GM19193 (cell line): ENCODE results near the gene KRT6B.

Source experiments
- POLR2A ChIP-seq: IDR thresholded peaks from 4 replicates; pipeline ENCODE4 v1.6.1; 2011; ENCODE audit not compliant: insufficient read depth, insufficient read length; ENCODE audit errors: extremely low read depth

The KRT6B gene

GRCh38 chr12:52440821-52441319, 11.1 kb downstream of the KRT6B start:
- no peak for TF ChIP-seq POLR2A

DNA sequence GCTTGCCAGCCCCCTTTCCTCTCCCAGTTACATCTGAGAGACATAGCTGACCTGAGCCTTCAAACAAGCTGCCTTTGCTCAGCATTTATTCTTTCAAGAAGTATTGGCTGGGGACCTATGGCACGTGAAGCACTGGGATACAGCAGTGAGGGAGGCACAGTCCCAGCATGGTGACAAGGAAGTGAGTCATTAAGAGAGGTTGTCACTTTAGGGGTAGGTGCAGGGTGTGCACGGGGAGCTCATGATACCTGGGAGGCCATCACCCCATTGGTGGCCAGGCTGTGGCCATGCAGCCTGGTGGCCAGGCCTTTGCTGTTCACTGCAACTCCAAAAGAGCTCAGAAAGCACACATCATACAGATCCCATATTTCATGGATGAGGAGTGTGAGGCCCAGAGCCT, 12.1 kb downstream of the KRT6B start:
- TF ChIP-seq POLR2A, result no peak

- TF ChIP-seq POLR2A, result no peak
Observed at GRCh38 chr12:52439420-52439819, 12.5 kb downstream of the KRT6B start.

DNA sequence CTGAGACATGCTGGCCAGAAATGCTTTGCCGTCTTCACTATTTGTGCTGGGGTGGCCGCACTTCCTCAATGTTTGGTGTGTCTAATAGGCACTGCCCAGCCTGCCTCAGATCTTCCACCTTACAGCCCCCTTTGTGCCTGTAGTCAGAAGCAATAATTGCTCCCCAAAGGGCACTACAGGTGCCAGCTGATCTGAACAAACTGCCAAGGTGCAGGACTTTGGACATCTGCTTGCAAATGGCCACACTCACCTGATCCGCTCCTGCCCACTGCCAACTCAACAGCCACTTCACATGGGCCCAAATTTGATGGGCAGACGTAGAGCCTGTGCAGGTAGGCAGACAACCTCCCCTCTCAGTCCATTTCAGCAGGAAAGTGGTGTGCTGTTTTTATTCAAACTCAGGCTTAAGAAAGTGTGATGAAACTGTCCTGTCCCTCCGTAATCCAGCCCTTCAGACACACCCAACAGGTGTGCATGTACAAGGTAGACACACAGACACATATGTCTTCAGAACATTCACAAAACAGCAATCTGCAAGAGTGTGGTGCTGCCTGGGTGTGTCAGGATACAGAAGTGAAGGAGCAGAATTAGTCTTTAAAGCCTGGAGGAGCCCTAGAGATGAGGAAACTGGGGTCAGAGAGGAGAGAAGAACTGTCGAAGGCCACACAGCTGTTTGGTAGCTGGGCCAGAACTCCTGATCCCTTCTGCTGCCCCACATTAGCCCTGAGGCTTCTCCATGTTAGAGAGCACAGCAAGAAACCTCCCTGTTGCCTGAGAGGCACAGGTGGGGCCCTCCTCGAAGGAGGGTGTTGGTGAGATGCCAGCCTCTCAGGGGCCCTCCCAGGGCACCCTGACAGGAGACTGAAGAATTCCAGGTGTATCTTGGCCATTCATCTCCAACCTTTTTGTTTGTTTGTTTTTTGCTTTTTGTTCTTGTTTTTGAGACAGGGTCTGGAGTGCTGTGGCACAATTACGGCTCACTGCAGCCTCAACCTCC, 13.3 kb downstream of the KRT6B start:
- TF ChIP-seq POLR2A, result no peak

DNA sequence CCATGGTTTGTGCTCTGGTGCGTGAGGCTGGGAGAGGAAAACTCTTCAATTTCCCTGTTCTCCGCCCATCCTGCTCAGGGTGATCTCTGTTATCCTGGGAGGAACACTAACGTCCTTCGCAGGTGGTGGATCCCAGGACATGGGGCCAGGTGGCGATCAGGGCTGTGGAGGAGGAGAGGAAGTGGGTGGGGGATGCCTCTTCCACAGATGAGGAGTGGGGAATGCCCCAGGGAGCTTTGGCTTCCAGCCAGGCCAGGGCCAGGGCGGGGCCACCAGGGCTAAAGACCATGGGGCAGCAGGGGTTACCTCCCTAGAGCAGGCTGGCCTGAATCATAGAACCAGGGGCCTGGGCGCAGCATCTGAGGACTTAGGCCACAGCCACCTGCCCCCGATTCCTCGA, 14.4 kb downstream of the KRT6B start:
- TF ChIP-seq POLR2A, result no peak

DNA sequence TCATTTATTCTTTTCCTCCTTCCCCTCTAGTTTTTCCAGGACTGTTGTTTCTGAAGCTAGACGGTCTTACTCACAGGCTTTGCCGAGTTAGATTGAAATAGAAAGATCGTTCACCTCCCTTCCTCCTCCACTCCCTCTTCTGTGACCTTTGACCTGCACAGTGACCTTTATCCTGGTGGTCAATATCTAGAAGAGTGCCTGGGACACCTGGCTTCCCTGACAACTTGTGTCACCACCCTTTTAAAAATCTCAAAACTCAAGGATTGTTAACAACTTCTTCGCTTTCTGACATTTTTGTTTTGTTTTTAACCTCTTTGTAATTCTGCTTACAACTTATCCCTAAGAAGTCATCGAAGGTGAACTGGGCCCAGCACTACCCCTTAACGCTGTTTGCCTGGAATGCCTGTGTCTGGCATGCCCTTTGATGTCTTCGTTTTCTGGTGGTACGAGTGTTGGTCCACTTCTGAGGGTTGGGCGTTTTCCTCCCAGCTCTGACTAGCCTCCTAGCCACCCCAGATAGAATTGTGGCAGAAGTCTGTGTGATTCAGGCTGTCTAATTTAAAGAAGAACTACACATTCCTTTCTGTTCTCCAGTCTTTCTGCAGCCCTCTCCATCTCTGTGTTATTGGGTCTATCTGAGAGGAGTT, 15.0 kb downstream of the KRT6B start:
- no peak for TF ChIP-seq POLR2A

DNA sequence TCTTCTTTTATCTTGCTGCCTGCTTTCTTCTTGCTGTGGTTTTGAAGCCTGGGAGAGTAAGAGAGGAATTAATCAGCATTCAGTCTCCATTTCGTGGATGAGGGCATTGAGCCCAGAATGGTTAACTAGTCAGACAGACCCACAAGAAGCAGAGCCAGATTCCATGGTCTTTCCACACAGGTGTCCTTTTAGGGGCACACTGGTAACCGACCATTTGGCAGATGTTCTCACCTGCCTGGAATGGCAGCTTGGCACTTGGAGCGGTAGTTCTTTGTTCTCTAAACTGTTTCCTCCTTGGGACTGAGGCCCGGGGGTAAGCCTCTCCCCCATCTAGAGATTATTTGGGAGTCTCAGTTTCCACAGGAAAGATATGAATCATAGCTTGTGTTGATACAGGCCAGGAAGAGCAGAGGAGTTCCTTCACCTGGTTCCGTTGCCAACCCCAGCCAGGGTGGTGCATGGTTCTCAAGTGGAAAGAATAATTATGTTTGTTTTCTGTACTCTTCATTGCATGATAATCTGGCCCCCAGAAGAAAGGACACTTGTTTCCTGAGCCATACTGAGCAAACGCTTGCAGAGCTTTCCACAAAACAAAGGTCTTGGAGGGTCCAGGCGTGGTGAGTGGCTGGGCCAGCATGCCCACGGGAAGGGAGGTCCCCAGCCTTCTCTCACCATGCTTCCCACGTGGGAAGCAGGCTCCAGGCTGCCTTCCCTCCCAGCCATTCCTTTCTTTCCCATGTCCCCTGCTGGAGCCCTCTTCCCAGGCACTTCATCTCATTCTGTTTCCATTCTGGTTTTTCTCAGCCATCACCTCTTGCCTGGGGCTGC, 15.7 kb downstream of the KRT6B start:
- no peak for TF ChIP-seq POLR2A

DNA sequence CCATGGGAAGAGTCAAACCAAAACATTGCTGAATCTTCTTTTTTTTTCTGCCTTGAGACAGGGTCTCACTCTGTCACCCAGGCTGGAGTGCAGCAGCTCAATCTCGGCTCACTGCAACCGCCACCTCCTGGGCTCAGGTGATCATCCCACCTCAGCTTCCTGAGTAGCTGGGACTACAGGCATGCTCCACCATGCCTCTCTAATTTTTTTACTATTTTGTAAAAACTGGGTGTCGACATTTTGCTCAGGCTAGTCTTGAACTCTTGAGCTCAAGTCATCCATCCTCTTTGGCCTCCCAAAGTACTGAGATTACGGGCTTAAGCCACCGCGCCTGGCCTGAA, 16.3 kb downstream of the KRT6B start:
- TF ChIP-seq POLR2A, result no peak

GRCh38 chr12:52434760-52435530, 17.0 kb downstream of the KRT6B start:
- no peak for TF ChIP-seq POLR2A

DNA sequence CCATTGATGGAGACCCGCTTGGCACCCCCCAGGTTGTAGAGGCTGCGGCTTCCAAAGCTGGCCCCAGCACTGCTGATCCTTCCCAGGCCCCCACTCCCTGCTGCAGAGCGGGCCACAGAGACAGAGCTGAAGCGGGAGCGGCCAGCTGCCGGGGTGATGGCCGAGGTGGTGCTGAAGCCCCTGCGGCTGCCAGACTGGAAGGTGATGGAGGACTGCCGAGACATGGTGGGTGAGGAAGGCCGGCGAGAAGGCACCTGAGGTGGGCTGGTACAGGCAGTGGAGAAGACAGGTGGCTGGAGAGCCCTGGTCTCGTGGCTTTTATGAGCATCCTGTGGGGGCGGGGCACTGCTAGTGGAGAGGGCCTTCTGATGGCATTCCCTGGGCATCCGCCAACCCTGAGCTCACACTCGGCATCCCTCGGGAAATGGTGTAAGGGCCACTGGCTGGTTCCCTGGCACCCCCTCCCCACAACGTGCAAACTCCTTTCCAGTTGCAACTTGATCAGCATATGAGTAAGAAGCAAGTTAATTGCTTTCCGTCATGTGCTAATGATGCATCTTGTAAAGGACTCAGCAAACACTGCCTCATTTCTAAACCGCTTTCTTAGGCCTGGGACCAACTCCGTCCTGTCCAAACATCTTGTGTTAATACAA, 17.7 kb downstream of the KRT6B start, which contains the start of gene KRT75:
Gene KRT75 (minus strand): TSS at position 291 of the 653 bp plus-strand sequence. CDS start 67 bp downstream, at position 224.
- TF ChIP-seq POLR2A, result no peak

- no peak for TF ChIP-seq POLR2A
Observed at GRCh38 chr12:52433501-52434080, 18.4 kb downstream of the KRT6B start.

- no peak for TF ChIP-seq POLR2A
Observed at GRCh38 chr12:52432559-52433207, 19.3 kb downstream of the KRT6B start.

DNA sequence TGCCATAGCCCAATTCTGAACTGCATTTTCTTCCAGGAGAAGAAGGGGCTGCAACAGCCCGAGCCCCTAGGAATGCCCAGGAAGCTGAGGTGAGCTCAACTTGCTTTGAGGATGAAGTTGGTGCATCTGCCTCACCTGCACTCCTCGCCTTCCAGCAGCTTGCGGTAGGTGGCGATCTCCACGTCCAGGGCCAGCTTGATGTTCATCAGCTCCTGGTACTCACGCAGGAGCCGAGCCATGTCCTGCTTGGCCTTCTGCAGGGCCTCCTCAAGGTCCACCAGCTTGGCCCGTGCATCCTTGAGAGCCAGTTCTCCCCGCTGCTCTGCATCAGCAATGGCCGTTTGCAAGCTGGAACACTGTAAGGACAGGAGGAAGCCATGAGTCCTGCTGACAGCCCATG, 23.8 kb downstream of the KRT6B start:
- no peak for TF ChIP-seq POLR2A
